ENCODE data around the gene RFTN2.

Gene RFTN2

GRCh38 chr2:197661626-197662025, 13.8 kb downstream of the RFTN2 start:
- Histone ChIP-seq H3F3A (ENCODE audit: insufficient read depth, low read length) (no peaks in the 10 kb centered on the region), H3K9ac (ENCODE audit: low read length) (no peak overlapping the region), H3K79me2 (ENCODE audit: insufficient read depth, low read length) (no peaks in the 10 kb centered on the region), H3K27me3 (ENCODE audit: insufficient read depth, low read length) (no peaks in the 10 kb centered on the region), H3K36me3 (ENCODE audit: insufficient read depth, low read length) (no peaks in the 10 kb centered on the region), H3K9me3 (ENCODE audit: low read length) (no peaks in the 10 kb centered on the region), H3K27ac (ENCODE audit: low read depth, low read length, poor library complexity, severe bottlenecking) (no peak overlapping the region), H2AFZ (ENCODE audit: low read length) (no peak overlapping the region), H4K20me1 (ENCODE audit: insufficient read depth, low read length) (no peaks in the 10 kb centered on the region), H3K9me2 (ENCODE audit: low read depth, low read length) (no peaks in the 10 kb centered on the region), H3K4me1 (ENCODE audit: insufficient read depth, low read length, severe bottlenecking) (no peaks in the 10 kb centered on the region), H3K4me3 (ENCODE audit: low read depth, low read length, poor library complexity, severe bottlenecking) (no peak overlapping the region), H3K4me2 (ENCODE audit: low read length) (no peak overlapping the region)
- no peak for TF ChIP-seq CTCF (IDR thresholded peaks at IDR 0.05; ENCODE audit: low read length)
- no peak for TF ChIP-seq EZH2 (IDR thresholded peaks at IDR 0.05; ENCODE audit: borderline replicate concordance, low read length)

- Histone ChIP-seq H3K9me3 (ENCODE audit: low read length) (no peaks in the 10 kb centered on the region), H3K9ac (ENCODE audit: low read length) (no peak overlapping the region), H3K27me3 (ENCODE audit: insufficient read depth, low read length) (no peaks in the 10 kb centered on the region), H3K27ac (ENCODE audit: low read depth, low read length, poor library complexity, severe bottlenecking) (no peak overlapping the region), H4K20me1 (ENCODE audit: insufficient read depth, low read length) (no peaks in the 10 kb centered on the region), H3K79me2 (ENCODE audit: insufficient read depth, low read length) (no peaks in the 10 kb centered on the region), H3K4me3 (ENCODE audit: low read depth, low read length, poor library complexity, severe bottlenecking) (no peak overlapping the region), H3F3A (ENCODE audit: insufficient read depth, low read length) (no peaks in the 10 kb centered on the region), H3K4me1 (ENCODE audit: insufficient read depth, low read length, severe bottlenecking) (no peaks in the 10 kb centered on the region), H3K4me2 (ENCODE audit: low read length) (no peak overlapping the region), H2AFZ (ENCODE audit: low read length) (no peak overlapping the region), H3K9me2 (ENCODE audit: low read depth, low read length) (no peaks in the 10 kb centered on the region), H3K36me3 (ENCODE audit: insufficient read depth, low read length) (no peaks in the 10 kb centered on the region)
- TF ChIP-seq CTCF (IDR thresholded peaks at IDR 0.05; ENCODE audit: low read length) (no peak), EZH2 (IDR thresholded peaks at IDR 0.05; ENCODE audit: borderline replicate concordance, low read length) (no peak)
These were observed 17.8 kb downstream of the RFTN2 start for GRCh38 chr2:197657562-197657961.

- no peak overlapping the region for H3K4me2 ChIP-seq (ENCODE audit: low read length)
- no peaks in the 10 kb centered on the region for H3K9me2 ChIP-seq (ENCODE audit: low read depth, low read length)
- H3K4me1 ChIP-seq (ENCODE audit: insufficient read depth, low read length, severe bottlenecking), result no peaks in the 10 kb centered on the region
- no peaks in the 10 kb centered on the region for H3K9me3 ChIP-seq (ENCODE audit: low read length)
- no peak overlapping the region for H3K4me3 ChIP-seq (ENCODE audit: low read depth, low read length, poor library complexity, severe bottlenecking)
- no peaks in the 10 kb centered on the region for H3K27me3 ChIP-seq (ENCODE audit: insufficient read depth, low read length)
- TF ChIP-seq EZH2 (IDR thresholded peaks at IDR 0.05; ENCODE audit: borderline replicate concordance, low read length) (no peak), CTCF (IDR thresholded peaks at IDR 0.05; ENCODE audit: low read length) (no peak)
- no peaks in the 10 kb centered on the region for H4K20me1 ChIP-seq (ENCODE audit: insufficient read depth, low read length)
- no peaks in the 10 kb centered on the region for H3K79me2 ChIP-seq (ENCODE audit: insufficient read depth, low read length)
- no peaks in the 10 kb centered on the region for H3F3A ChIP-seq (ENCODE audit: insufficient read depth, low read length)
- H3K36me3 ChIP-seq (ENCODE audit: insufficient read depth, low read length), result no peaks in the 10 kb centered on the region
- no peak overlapping the region for H3K9ac ChIP-seq (ENCODE audit: low read length)
- no peak overlapping the region for H2AFZ ChIP-seq (ENCODE audit: low read length)
- no peak overlapping the region for H3K27ac ChIP-seq (ENCODE audit: low read depth, low read length, poor library complexity, severe bottlenecking)
These were observed 27.3 kb downstream of the RFTN2 start for GRCh38 chr2:197647961-197648690.
